ENCODE results near the gene ZBTB4.
A peak's percentile ranks its signal among the peaks of the same experiment; 100 is the strongest.

The ZBTB4 gene, protein sequence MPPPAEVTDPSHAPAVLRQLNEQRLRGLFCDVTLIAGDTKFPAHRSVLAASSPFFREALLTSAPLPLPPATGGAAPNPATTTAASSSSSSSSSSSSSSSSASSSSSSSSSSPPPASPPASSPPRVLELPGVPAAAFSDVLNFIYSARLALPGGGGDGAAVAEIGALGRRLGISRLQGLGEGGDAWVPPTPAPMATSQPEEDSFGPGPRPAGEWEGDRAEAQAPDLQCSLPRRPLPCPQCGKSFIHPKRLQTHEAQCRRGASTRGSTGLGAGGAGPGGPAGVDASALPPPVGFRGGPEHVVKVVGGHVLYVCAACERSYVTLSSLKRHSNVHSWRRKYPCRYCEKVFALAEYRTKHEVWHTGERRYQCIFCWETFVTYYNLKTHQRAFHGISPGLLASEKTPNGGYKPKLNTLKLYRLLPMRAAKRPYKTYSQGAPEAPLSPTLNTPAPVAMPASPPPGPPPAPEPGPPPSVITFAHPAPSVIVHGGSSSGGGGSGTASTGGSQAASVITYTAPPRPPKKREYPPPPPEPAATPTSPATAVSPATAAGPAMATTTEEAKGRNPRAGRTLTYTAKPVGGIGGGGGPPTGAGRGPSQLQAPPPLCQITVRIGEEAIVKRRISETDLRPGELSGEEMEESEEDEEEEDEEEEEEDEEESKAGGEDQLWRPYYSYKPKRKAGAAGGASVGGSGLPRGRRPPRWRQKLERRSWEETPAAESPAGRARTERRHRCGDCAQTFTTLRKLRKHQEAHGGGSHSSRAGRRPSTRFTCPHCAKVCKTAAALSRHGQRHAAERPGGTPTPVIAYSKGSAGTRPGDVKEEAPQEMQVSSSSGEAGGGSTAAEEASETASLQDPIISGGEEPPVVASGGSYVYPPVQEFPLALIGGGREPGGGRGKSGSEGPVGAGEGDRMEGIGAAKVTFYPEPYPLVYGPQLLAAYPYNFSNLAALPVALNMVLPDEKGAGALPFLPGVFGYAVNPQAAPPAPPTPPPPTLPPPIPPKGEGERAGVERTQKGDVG
- 149 to 167 (median 156) reads per million in 3 donors for total RNA-seq

DNA sequence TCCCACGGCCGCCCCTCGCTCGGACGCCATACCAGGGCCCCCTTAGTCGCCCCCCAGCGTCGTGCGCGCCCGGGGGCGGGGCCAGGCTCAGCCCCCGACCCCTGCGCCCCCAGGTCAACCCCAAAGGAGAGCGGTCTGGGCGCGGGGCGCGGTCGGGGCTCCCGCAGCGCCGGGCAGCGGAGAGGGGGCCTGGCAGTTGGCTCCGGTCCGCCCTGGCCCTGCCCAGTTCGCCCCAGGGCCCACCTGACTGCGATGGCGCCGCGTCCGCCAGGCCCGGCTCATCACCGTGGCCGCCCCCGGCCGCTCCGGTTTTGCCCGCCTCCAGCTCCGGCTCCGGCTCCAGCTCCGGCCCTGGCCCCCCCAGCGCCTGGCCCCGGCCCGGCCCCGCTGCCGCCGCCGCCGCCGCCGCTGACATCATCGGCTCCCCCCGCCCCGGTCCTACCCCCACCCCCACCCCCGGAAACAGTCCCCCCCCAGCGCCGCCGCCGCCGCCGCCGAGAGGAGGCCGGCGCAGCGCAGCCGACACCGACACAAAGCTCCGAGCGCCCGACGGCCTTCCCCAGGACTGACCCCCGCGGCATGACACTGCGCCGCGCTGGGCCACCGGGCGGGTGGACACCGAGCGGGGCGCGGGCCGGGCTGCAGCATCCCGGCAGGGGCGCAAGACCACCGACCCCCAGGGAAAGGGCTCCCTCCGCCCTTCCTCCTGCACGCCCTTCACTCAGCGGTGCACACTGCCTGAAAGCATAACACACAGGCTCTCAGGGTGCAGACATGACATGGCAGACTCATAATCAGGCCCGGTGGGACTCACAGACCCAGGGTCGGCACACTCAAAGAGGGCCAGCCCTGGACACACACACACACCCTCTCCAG, at the start of gene ZBTB4:
Gene ZBTB4 (minus strand): TSS at position 419 of the 876 bp plus-strand sequence. CDS start 12,830 bp downstream, outside the sequence.
- Histone ChIP-seq H3K27me3 (replicated peaks; ENCODE audit: control insufficient read depth, insufficient read depth, low read length, poor library complexity, severe bottlenecking) (no peaks in the 10 kb centered on the region), H3K4me3 (ENCODE audit: insufficient read depth, low read depth, low read length, poor library complexity, severe bottlenecking) (peak within 1 kb of the TSS; percentile 98)
- peak; percentile 59 to 63 (median 61) for DNase-seq

DNA sequence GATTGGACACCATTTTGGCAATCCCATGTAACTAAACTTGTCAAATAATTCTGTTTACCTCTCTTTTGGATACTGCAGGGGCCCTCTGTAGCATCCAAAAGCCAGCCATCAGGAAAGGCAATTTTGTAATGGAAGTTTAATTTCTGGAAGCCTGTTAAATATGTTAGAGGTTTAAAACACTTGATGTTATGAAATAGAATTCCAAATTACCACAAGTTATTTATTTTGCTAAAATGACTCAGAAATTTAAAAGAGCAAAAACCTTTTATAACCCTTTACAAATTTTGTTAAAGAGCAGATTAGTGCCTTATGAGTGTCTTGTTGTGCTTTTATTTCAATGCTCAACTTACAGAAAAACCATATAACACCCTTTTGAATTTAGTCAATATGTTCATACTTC, 49.4 kb upstream of the ZBTB4 start:
- Histone ChIP-seq H3K9me3 (ENCODE audit: control insufficient read depth, low read length) (no peaks in the 10 kb centered on the region), H3K27me3 (replicated peaks; ENCODE audit: control insufficient read depth, insufficient read depth, low read length, poor library complexity, severe bottlenecking) (no peaks in the 10 kb centered on the region), H3K36me3 (ENCODE audit: control insufficient read depth, insufficient read depth, low read length) (no peaks in the 10 kb centered on the region), H3K4me1 (ENCODE audit: control insufficient read depth, insufficient read depth, low read length, poor library complexity, severe bottlenecking) (no peaks in the 10 kb centered on the region), H3K4me3 (ENCODE audit: insufficient read depth, low read depth, low read length, poor library complexity, severe bottlenecking) (no peak overlapping the region), H3K27ac (ENCODE audit: insufficient read depth, low read length, poor library complexity, severe bottlenecking) (no peak overlapping the region)
- DNase-seq: no peak

More for the DNA sequence above, at the start of gene ZBTB4:
- no peaks in the 10 kb centered on the region for H3K9me3 ChIP-seq (ENCODE audit: control insufficient read depth, low read length)
- peaks cover 28% of the 10 kb centered on the region for H3K4me1 ChIP-seq (ENCODE audit: control insufficient read depth, insufficient read depth, low read length, poor library complexity, severe bottlenecking)
- peak within 1 kb of the TSS; percentile 99 for H3K27ac ChIP-seq (ENCODE audit: insufficient read depth, low read length, poor library complexity, severe bottlenecking)
- no peaks in the 10 kb centered on the region for H3K36me3 ChIP-seq (ENCODE audit: control insufficient read depth, insufficient read depth, low read length)

DNA sequence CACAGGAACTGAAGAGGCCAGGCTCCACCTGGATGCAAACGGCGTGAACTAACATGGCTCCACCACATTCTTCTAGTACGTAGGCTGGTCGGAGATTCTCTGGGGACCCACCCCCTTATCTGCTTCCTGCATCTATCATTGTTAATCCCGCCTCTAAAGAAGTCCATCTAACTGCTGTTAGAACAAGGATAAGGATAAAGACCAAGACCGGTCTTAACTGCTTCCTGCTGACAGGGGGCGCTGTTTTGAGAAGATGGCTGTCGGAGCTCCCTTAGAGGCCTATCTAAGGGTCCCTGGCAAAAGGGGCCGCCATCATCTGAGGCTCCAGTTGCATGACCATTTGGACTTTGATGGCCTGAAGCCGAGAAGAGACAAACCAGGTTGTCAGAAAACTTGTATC, 43.6 kb upstream of the ZBTB4 start:
- H3K4me3 ChIP-seq (ENCODE audit: insufficient read depth, low read depth, low read length, poor library complexity, severe bottlenecking): no peak overlapping the region
- H3K4me1 ChIP-seq (ENCODE audit: control insufficient read depth, insufficient read depth, low read length, poor library complexity, severe bottlenecking): no peaks in the 10 kb centered on the region
- no peak overlapping the region for H3K27ac ChIP-seq (ENCODE audit: insufficient read depth, low read length, poor library complexity, severe bottlenecking)
- H3K36me3 ChIP-seq (ENCODE audit: control insufficient read depth, insufficient read depth, low read length): no peaks in the 10 kb centered on the region
- no peaks in the 10 kb centered on the region for H3K9me3 ChIP-seq (ENCODE audit: control insufficient read depth, low read length)
- no peaks in the 10 kb centered on the region for H3K27me3 ChIP-seq (replicated peaks; ENCODE audit: control insufficient read depth, insufficient read depth, low read length, poor library complexity, severe bottlenecking)
- DNase-seq: peak in 2 of 3 donors; percentile 26 to 36

DNA sequence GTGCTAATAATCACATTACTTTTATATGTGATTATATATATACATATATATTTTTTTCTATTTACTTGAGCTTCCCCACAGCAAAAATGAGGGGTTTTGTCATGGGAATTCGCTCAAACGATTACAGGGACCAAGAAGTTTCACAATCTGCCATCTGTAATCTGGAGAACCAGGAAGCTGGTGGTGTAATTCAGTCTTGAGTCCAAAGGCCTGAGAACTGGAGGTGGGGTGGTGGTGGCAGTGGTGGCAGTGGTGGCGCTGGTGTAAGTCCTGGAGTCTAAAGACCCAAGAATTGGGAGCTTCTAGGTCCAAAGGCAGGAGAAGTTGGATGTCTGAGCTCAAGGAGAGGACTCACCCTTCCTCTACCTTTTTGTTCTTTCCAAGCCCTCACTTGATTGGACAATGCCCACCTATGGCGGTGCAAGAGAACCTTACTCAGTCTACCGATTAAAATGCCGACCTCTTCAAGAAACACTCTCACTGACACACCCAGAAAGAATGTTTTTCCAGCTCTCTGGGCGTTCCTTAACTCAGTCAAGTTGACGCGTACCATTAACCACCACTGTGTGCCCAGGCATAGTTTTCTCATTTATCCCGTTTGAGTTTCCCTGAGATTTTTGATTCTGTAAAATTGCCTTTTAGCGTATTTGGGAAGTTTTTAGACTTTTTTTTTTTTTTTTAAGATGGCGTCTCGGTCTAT, 36.6 kb upstream of the ZBTB4 start:
- H3K9me3 ChIP-seq (ENCODE audit: control insufficient read depth, low read length): no peaks in the 10 kb centered on the region
- no peak for DNase-seq
- H3K36me3 ChIP-seq (ENCODE audit: control insufficient read depth, insufficient read depth, low read length): peaks cover 32% of the 10 kb centered on the region
- H3K4me3 ChIP-seq (ENCODE audit: insufficient read depth, low read depth, low read length, poor library complexity, severe bottlenecking): no peak overlapping the region
- H3K4me1 ChIP-seq (ENCODE audit: control insufficient read depth, insufficient read depth, low read length, poor library complexity, severe bottlenecking): no peaks in the 10 kb centered on the region
- H3K27ac ChIP-seq (ENCODE audit: insufficient read depth, low read length, poor library complexity, severe bottlenecking): no peak overlapping the region
- H3K27me3 ChIP-seq (replicated peaks; ENCODE audit: control insufficient read depth, insufficient read depth, low read length, poor library complexity, severe bottlenecking): no peaks in the 10 kb centered on the region

DNA sequence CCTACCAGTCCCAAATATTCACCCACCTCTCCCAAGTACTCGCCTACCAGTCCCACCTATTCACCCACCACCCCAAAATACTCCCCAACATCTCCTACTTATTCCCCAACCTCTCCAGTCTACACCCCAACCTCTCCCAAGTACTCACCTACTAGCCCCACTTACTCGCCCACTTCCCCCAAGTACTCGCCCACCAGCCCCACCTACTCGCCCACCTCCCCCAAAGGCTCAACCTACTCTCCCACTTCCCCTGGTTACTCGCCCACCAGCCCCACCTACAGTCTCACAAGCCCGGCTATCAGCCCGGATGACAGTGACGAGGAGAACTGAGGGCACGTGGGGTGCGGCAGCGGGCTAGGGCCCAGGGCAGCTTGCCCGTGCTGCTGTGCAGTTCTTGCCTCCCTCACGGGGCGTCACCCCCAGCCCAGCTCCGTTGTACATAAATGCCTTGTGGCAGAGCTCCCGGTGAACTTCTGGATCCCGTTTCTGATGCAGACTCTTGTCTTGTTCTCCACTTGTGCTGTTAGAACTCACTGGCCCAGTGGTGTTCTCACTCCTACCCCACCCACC, 34.5 kb upstream of the ZBTB4 start:
- peaks cover 52% of the 10 kb centered on the region for H3K36me3 ChIP-seq (ENCODE audit: control insufficient read depth, insufficient read depth, low read length)
- H3K4me3 ChIP-seq (ENCODE audit: insufficient read depth, low read depth, low read length, poor library complexity, severe bottlenecking): no peak overlapping the region
- no peaks in the 10 kb centered on the region for H3K4me1 ChIP-seq (ENCODE audit: control insufficient read depth, insufficient read depth, low read length, poor library complexity, severe bottlenecking)
- no peaks in the 10 kb centered on the region for H3K27me3 ChIP-seq (replicated peaks; ENCODE audit: control insufficient read depth, insufficient read depth, low read length, poor library complexity, severe bottlenecking)
- no peak overlapping the region for H3K27ac ChIP-seq (ENCODE audit: insufficient read depth, low read length, poor library complexity, severe bottlenecking)
- no peak for DNase-seq
- H3K9me3 ChIP-seq (ENCODE audit: control insufficient read depth, low read length): no peaks in the 10 kb centered on the region

DNA sequence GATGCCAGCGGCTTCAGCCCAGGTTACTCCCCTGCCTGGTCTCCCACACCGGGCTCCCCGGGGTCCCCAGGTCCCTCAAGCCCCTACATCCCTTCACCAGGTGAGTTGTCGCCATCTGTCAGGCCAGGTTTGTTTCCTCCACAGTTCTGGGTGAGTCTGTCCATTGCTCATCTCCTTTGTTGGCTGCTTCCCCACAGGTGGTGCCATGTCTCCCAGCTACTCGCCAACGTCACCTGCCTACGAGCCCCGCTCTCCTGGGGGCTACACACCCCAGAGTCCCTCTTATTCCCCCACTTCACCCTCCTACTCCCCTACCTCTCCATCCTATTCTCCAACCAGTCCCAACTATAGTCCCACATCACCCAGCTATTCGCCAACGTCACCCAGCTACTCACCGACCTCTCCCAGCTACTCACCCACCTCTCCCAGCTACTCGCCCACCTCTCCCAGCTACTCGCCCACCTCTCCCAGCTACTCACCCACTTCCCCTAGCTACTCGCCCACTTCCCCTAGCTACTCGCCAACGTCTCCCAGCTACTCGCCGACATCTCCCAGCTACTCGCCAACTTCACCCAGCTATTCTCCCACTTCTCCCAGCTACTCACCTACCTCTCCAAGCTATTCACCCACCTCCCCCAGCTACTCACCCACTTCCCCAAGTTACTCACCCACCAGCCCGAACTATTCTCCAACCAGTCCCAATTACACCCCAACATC, 33.6 kb upstream of the ZBTB4 start:
- H3K4me1 ChIP-seq (ENCODE audit: control insufficient read depth, insufficient read depth, low read length, poor library complexity, severe bottlenecking): no peaks in the 10 kb centered on the region
- H3K27ac ChIP-seq (ENCODE audit: insufficient read depth, low read length, poor library complexity, severe bottlenecking): no peak overlapping the region
- H3K9me3 ChIP-seq (ENCODE audit: control insufficient read depth, low read length): no peaks in the 10 kb centered on the region
- no peaks in the 10 kb centered on the region for H3K27me3 ChIP-seq (replicated peaks; ENCODE audit: control insufficient read depth, insufficient read depth, low read length, poor library complexity, severe bottlenecking)
- H3K4me3 ChIP-seq (ENCODE audit: insufficient read depth, low read depth, low read length, poor library complexity, severe bottlenecking): no peak overlapping the region
- DNase-seq: no peak
- peaks cover 61% of the 10 kb centered on the region for H3K36me3 ChIP-seq (ENCODE audit: control insufficient read depth, insufficient read depth, low read length)

DNA sequence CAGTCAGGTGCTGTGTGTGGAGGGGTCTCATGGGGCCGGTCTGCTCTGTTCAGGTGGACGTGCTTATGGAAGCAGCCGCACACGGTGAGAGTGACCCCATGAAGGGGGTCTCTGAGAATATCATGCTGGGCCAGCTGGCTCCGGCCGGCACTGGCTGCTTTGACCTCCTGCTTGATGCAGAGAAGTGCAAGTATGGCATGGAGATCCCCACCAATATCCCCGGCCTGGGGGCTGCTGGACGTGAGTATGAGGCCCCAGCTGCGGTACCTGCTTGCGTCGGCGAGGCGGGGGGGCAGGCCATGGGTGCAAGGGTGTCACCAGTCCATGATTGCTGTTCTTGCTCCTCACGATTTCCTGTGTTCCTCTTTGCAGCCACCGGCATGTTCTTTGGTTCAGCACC, 32.7 kb upstream of the ZBTB4 start:
- Histone ChIP-seq H3K9me3 (ENCODE audit: control insufficient read depth, low read length) (no peaks in the 10 kb centered on the region), H3K27me3 (replicated peaks; ENCODE audit: control insufficient read depth, insufficient read depth, low read length, poor library complexity, severe bottlenecking) (no peaks in the 10 kb centered on the region), H3K4me1 (ENCODE audit: control insufficient read depth, insufficient read depth, low read length, poor library complexity, severe bottlenecking) (no peaks in the 10 kb centered on the region), H3K27ac (ENCODE audit: insufficient read depth, low read length, poor library complexity, severe bottlenecking) (no peak overlapping the region), H3K36me3 (ENCODE audit: control insufficient read depth, insufficient read depth, low read length) (peaks cover 66% of the 10 kb centered on the region), H3K4me3 (ENCODE audit: insufficient read depth, low read depth, low read length, poor library complexity, severe bottlenecking) (no peak overlapping the region)
- DNase-seq: no peak

DNA sequence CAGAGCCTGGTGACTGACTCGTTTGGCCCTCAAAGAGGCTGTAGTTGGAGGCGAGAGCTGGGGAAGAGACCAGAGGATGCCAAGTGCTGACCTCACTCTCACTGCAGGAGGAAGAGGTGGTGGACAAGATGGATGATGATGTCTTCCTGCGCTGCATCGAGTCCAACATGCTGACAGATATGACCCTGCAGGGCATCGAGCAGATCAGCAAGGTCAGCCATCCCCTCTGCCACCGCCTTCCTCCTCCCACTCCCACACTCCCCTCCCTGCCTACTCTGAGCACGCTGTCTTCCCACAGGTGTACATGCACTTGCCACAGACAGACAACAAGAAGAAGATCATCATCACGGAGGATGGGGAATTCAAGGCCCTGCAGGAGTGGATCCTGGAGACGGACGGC, 31.7 kb upstream of the ZBTB4 start:
- no peak overlapping the region for H3K27ac ChIP-seq (ENCODE audit: insufficient read depth, low read length, poor library complexity, severe bottlenecking)
- peaks cover 76% of the 10 kb centered on the region for H3K36me3 ChIP-seq (ENCODE audit: control insufficient read depth, insufficient read depth, low read length)
- DNase-seq: no peak
- no peak overlapping the region for H3K4me3 ChIP-seq (ENCODE audit: insufficient read depth, low read depth, low read length, poor library complexity, severe bottlenecking)
- no peaks in the 10 kb centered on the region for H3K9me3 ChIP-seq (ENCODE audit: control insufficient read depth, low read length)
- H3K27me3 ChIP-seq (replicated peaks; ENCODE audit: control insufficient read depth, insufficient read depth, low read length, poor library complexity, severe bottlenecking): no peaks in the 10 kb centered on the region
- H3K4me1 ChIP-seq (ENCODE audit: control insufficient read depth, insufficient read depth, low read length, poor library complexity, severe bottlenecking): no peaks in the 10 kb centered on the region
